HEK293T (cell line): ENCODE data around the gene WWOX.

Source experiments
- BHLHE40 ChIP-seq: fragments of 450-650 bp; IDR thresholded peaks from 2 replicates; pipeline ENCODE4 v1.6.1; 2016; ENCODE audit warnings: mild to moderate bottlenecking, moderate library complexity, borderline replicate concordance
- ELF4 ChIP-seq: fragments of 450-650 bp; IDR thresholded peaks from 2 replicates; pipeline ENCODE4 v1.6.1; 2017; ENCODE audit warnings: antibody characterized with exemption
- FOXM1 ChIP-seq: fragments of 450-650 bp; IDR thresholded peaks from 2 replicates; pipeline ENCODE4 v1.6.1; 2017; ENCODE audit warnings: mild to moderate bottlenecking, borderline replicate concordance
- L3MBTL2 ChIP-seq: fragments of 450-650 bp; conservative IDR thresholded peaks from 2 replicates; pipeline ENCODE4 v1.6.1; 2016; ENCODE audit warnings: mild to moderate bottlenecking
- SP1 ChIP-seq: fragments of 450-650 bp; IDR thresholded peaks from 2 replicates; pipeline ENCODE4 v1.6.1; 2017
- SUZ12 ChIP-seq: fragments of 450-650 bp; IDR thresholded peaks from 2 replicates; pipeline ENCODE4 v1.6.1; 2016; ENCODE audit warnings: mild to moderate bottlenecking
- TARDBP ChIP-seq: fragments of 450-650 bp; IDR thresholded peaks from 2 replicates; pipeline ENCODE4 v1.6.1; 2016
- ZNF384 ChIP-seq: fragments of 450-650 bp; IDR thresholded peaks from 2 replicates; pipeline ENCODE4 v1.6.1; 2016

DNA sequence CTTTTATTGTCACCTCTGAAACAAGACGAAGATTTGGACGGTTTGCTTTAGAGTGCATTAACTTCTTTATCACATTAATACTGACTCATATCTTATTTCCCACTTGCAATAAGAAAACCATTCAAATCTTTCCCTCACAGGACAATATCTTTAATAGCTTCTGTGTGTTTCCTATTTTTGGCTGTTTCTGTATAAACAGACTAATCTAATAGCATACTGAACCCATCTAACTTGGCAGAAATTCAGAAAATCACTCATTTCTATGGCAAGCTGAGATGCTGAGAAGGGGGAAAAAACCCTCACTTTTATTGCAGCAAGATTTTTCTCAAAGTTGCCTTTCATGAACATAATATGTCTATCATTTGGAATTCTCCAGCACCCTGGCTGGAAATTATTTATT lies 524.9 kb downstream of the WWOX start:
- TF ChIP-seq SP1 (no peak), SUZ12 (no peak), BHLHE40 (no peak), ELF4 (no peak), TARDBP (no peak), L3MBTL2 (no peak), FOXM1 (no peak), ZNF384 (no peak)
